ENCODE data around the gene TOX2. TPM values are rescaled to one million over a fixed set of nuclear protein-coding genes. Genes with fewer than 3 reads are reported as not detected.

The TOX2 gene
- total and polyA plus RNA-seq, 2 of the 8 experiments (the other 6 are each of a cell fraction or from before 2014, with no cell fraction given), result 1.8 to 3.4 TPM

DNA sequence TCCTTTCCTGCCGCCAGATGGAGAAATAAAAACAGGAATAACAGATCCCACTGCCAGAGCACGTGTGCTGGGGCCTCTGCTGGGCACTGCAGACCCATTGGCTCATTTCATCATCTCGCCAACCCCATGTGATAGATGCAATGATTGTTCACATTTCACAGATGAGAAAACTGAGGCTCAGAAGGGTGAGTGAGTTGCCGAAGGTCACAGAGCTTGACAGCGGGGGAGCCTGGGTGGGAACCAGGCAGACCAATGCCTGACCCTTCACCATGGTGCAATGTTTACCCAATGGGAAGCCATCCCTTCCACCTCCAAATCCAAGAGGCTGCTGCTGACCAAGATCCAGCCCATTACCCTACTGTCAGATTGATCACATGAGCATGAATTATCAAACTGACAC lies 167.2 kb downstream of the TOX2 start (continued):
- no peak for TF ChIP-seq CTBP2 (IDR thresholded peaks at IDR 0.05; ENCODE audit: borderline replicate concordance, insufficient read depth, insufficient read length, low read length)
- no peak for TF ChIP-seq CHD7 (IDR thresholded peaks at IDR 0.05; ENCODE audit: insufficient replicate concordance, low read length)
- no peak for TF ChIP-seq RFX5 (IDR thresholded peaks at IDR 0.05; ENCODE audit: borderline replicate concordance, low read depth, low read length)
- TF ChIP-seq YY1 (IDR thresholded peaks at IDR 0.05; ENCODE audit: low read depth, low read length), result no peak
- TF ChIP-seq MAFK (IDR thresholded peaks at IDR 0.05; ENCODE audit: low read depth, low read length), result no peak

Measured in H1 (cell line).